ENCODE results near the gene MMP15. TPM values are rescaled to one million over a fixed set of nuclear protein-coding genes. Genes with fewer than 3 reads are reported as not detected.

MMP15 gene
- total and polyA plus RNA-seq, 9 donors = 0.86 to 6.7 (median 2.6) TPM

DNA sequence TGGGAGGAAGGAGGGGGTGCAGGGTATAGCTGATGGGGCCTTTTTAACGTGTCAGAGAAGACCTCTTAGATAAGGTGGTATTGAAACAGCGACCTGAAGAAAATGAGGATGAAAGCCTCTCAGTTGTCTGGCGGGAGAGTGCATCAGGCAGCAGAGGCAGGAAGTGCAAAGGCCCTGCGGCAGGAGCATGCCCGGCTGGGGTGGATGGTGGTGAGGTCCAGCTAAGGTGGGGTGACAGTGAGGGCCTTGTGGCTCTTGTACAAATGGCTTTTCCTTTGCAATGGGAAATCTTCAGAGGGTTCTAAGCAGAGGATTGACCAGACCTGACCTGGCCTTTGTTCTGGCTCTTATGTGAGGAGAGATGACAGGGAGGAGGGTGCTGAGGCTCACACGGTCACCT lies 11.4 kb downstream of the MMP15 start:
- Histone ChIP-seq H3K27me3 (no peaks in the 10 kb centered on the region), H3K4me3 (no peak overlapping the region), H3K36me3 (no peaks in the 10 kb centered on the region), H3K27ac (no peak overlapping the region), H3K9me3 (no peaks in the 10 kb centered on the region), H3K4me1 (ENCODE audit: insufficient read depth) (no peaks in the 10 kb centered on the region)
- 85 to 92% (median 85%) methylated on average over 6 of the region's 6 CpGs for WGBS, 3 donors
- no peak for DNase-seq
- intact Hi-C loops (cut with DNase I) = no loop called here
- TF ChIP-seq, protein P1, sequence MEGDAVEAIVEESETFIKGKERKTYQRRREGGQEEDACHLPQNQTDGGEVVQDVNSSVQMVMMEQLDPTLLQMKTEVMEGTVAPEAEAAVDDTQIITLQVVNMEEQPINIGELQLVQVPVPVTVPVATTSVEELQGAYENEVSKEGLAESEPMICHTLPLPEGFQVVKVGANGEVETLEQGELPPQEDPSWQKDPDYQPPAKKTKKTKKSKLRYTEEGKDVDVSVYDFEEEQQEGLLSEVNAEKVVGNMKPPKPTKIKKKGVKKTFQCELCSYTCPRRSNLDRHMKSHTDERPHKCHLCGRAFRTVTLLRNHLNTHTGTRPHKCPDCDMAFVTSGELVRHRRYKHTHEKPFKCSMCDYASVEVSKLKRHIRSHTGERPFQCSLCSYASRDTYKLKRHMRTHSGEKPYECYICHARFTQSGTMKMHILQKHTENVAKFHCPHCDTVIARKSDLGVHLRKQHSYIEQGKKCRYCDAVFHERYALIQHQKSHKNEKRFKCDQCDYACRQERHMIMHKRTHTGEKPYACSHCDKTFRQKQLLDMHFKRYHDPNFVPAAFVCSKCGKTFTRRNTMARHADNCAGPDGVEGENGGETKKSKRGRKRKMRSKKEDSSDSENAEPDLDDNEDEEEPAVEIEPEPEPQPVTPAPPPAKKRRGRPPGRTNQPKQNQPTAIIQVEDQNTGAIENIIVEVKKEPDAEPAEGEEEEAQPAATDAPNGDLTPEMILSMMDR (IDR thresholded peaks at IDR 0.05) = no peak
- TF ChIP-seq POLR2A (IDR thresholded peaks at IDR 0.05) = no peak
- TF ChIP-seq EP300 (IDR thresholded peaks at IDR 0.05) = no peak

DNA sequence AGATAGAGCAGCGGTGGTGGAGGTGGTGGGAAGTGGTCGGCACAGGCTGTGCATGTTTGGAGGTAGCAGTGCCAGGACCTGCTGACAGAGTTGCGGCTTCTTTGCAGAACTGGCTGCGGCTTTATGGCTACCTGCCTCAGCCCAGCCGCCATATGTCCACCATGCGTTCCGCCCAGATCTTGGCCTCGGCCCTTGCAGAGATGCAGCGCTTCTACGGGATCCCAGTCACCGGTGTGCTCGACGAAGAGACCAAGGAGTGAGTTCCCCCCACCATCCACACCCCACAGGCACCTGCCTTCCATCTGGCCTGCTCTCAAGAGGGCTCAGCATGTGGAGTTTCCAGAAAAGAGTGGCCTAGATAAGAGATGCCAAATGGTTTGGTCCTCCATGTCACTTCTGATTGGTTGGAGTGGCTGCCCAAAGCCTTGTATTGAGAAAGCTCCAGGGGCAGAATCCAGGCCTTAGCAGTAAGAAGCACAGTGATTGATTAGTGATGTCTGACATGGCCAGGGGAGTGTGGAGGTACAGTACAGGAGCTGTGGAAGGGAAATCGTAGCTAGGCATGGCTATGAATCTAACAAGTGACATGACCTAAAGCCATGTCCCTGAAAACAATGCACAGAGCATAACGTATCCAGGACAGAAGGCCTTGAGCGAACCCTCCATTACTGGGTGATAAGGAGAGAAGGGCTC lies 12.0 kb downstream of the MMP15 start:
- no peak for TF ChIP-seq EP300 (IDR thresholded peaks at IDR 0.05)
- TF ChIP-seq, protein P1 (IDR thresholded peaks at IDR 0.05) = no peak
- TF ChIP-seq POLR2A (IDR thresholded peaks at IDR 0.05) = no peak
- Histone ChIP-seq H3K9me3 (no peaks in the 10 kb centered on the region), H3K4me1 (ENCODE audit: insufficient read depth) (no peaks in the 10 kb centered on the region), H3K27ac (no peak overlapping the region), H3K27me3 (no peaks in the 10 kb centered on the region), H3K4me3 (no peak overlapping the region), H3K36me3 (no peaks in the 10 kb centered on the region)
- 93 to 95% (median 94%) methylated on average over 16 of the region's 16 CpGs for WGBS, 3 donors
- intact Hi-C loops (cut with DNase I) = no loop called here
- DNase-seq = no peak

DNA sequence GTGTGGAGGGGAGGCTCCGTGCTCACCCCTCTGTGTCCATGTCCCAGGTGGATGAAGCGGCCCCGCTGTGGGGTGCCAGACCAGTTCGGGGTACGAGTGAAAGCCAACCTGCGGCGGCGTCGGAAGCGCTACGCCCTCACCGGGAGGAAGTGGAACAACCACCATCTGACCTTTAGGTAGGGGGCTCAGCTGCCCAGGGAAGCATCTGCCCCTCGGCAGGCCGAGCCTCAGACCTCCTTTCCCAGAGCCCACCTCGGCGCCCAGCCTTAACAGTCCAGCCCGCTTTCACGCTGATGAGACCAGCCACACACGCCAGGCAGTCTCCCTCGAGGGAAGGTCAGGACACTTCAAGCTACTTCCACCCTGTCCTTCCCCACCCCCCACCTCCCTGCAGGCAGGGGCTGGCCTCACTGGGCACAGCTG lies 12.7 kb downstream of the MMP15 start:
- H3K27me3 ChIP-seq = no peaks in the 10 kb centered on the region
- H3K4me3 ChIP-seq = no peak overlapping the region
- DNase-seq = no peak
- H3K27ac ChIP-seq = no peak overlapping the region
- no peak for TF ChIP-seq EP300 (IDR thresholded peaks at IDR 0.05)
- no peak for TF ChIP-seq POLR2A (IDR thresholded peaks at IDR 0.05)
- TF ChIP-seq, protein P1 (IDR thresholded peaks at IDR 0.05) = no peak
- 90 to 93% (median 93%) methylated on average over 16 to 20 of the region's 20 CpGs for WGBS, 3 donors
- intact Hi-C loops (cut with DNase I) = no loop called here
- no peaks in the 10 kb centered on the region for H3K4me1 ChIP-seq (ENCODE audit: insufficient read depth)
- H3K36me3 ChIP-seq = no peaks in the 10 kb centered on the region
- no peaks in the 10 kb centered on the region for H3K9me3 ChIP-seq

DNA sequence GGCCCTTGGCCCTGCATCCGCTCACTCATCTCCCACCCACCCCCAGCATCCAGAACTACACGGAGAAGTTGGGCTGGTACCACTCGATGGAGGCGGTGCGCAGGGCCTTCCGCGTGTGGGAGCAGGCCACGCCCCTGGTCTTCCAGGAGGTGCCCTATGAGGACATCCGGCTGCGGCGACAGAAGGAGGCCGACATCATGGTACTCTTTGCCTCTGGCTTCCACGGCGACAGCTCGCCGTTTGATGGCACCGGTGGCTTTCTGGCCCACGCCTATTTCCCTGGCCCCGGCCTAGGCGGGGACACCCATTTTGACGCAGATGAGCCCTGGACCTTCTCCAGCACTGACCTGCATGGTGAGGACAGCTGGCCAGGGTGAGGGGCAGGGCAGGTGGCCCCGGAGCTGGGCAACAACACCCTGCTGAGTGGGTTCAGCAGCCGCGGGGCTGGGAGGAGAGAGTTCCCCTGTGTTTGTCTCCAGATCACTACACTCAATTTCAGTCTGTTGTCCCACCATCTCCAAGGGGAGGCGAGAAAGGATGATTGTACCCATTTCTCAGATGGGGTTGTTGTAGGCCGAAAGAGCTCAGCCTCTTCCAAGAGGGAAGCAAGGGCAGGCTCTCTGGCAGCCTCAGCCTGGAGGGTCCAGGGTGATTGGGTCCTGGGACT lies 14.4 kb downstream of the MMP15 start:
- intact Hi-C loops (cut with DNase I) = no loop called here
- H3K4me3 ChIP-seq = no peak overlapping the region
- H3K27ac ChIP-seq = no peak overlapping the region
- no peak for TF ChIP-seq EP300 (IDR thresholded peaks at IDR 0.05)
- TF ChIP-seq POLR2A (IDR thresholded peaks at IDR 0.05) = no peak
- TF ChIP-seq, protein P1 (IDR thresholded peaks at IDR 0.05) = no peak
- H3K36me3 ChIP-seq = no peaks in the 10 kb centered on the region
- H3K27me3 ChIP-seq = no peaks in the 10 kb centered on the region
- 92 to 94% (median 94%) methylated on average over 26 of the region's 26 CpGs for WGBS, 3 donors
- no peaks in the 10 kb centered on the region for H3K9me3 ChIP-seq
- no peaks in the 10 kb centered on the region for H3K4me1 ChIP-seq (ENCODE audit: insufficient read depth)
- no peak for DNase-seq
